NAMALWA (cell line): Measurements from ENCODE around the gene GPR62.

ENCODE experiments used
- DNase-seq: peaks from one replicate; pipeline ENCODE4 v3.0.0-alpha.2; 2015; ENCODE audit warnings: low spot score

Gene GPR62

GRCh38 chr3:51955893-51956770 is 951 bp downstream of the GPR62 start:
- no peak for DNase-seq

GRCh38 chr3:51957520-51958205 is 2.5 kb downstream of the GPR62 start:
- no peak for DNase-seq

GRCh38 chr3:51958603-51959521 is 3.7 kb downstream of the GPR62 start:
- no peak for DNase-seq

- DNase-seq: no peak
These were observed 4.5 kb downstream of the GPR62 start for GRCh38 chr3:51959651-51960050.

- DNase-seq: no peak
These were observed 5.2 kb downstream of the GPR62 start for GRCh38 chr3:51960386-51960785.

- no peak for DNase-seq
These were observed 5.8 kb downstream of the GPR62 start for GRCh38 chr3:51961011-51961410.

GRCh38 chr3:51961602-51962569 is 6.7 kb downstream of the GPR62 start:
- no peak for DNase-seq

- DNase-seq: no peak
These were observed 7.8 kb downstream of the GPR62 start for GRCh38 chr3:51962854-51963530.

GRCh38 chr3:51963951-51964451 is 8.8 kb downstream of the GPR62 start:
- DNase-seq: no peak

GRCh38 chr3:51964521-51964920 is 9.3 kb downstream of the GPR62 start:
- no peak for DNase-seq

- no peak for DNase-seq
These were observed 10.8 kb downstream of the GPR62 start for GRCh38 chr3:51966016-51966415.

GRCh38 chr3:51966486-51966885 is 11.3 kb downstream of the GPR62 start:
- no peak for DNase-seq

GRCh38 chr3:51966922-51967383 is 11.8 kb downstream of the GPR62 start:
- DNase-seq: no peak

- no peak for DNase-seq
These were observed 12.4 kb downstream of the GPR62 start, which contains the start of gene PCBP4 for GRCh38 chr3:51967384-51968169. Gene PCBP4 (minus strand): TSS chr3:51967454. CDS start chr3:51961240, 6,214 bp downstream.

- DNase-seq: no peak
These were observed 13.1 kb downstream of the GPR62 start for GRCh38 chr3:51968170-51968775.

GRCh38 chr3:51968883-51969678 is 13.9 kb downstream of the GPR62 start:
- no peak for DNase-seq

- DNase-seq: no peak
These were observed 14.7 kb downstream of the GPR62 start for GRCh38 chr3:51969841-51970240.
